ENCODE measurements around the gene PPME1.

Gene PPME1

GRCh38 chr11:74280494-74280893, 109.4 kb downstream of the PPME1 start:
- DNase-seq (ENCODE audit: low read depth), result no peak

- no peak for DNase-seq (ENCODE audit: low read depth)
These were observed 111.3 kb downstream of the PPME1 start for GRCh38 chr11:74282421-74282820.

GRCh38 chr11:74282914-74283371, 111.9 kb downstream of the PPME1 start:
- no peak for DNase-seq (ENCODE audit: low read depth)

- DNase-seq (ENCODE audit: low read depth), result no peak
These were observed 112.6 kb downstream of the PPME1 start for GRCh38 chr11:74283580-74284180.

- no peak for DNase-seq (ENCODE audit: low read depth)
These were observed 113.4 kb downstream of the PPME1 start for GRCh38 chr11:74284466-74284865.

GRCh38 chr11:74288161-74288560, 117.1 kb downstream of the PPME1 start:
- DNase-seq (ENCODE audit: low read depth), result no peak

GRCh38 chr11:74288911-74289310, 117.8 kb downstream of the PPME1 start:
- no peak for DNase-seq (ENCODE audit: low read depth)

GRCh38 chr11:74297484-74297883, 126.4 kb downstream of the PPME1 start:
- DNase-seq (ENCODE audit: low read depth), result no peak

- no peak for DNase-seq (ENCODE audit: low read depth)
These were observed 127.9 kb downstream of the PPME1 start for GRCh38 chr11:74299015-74299414.
